Fibroblast of skin of right biceps (primary cell): ENCODE data around the gene RAB30.

Source experiments
- DNase-seq: peaks from one replicate; pipeline ENCODE4 v3.0.0-alpha.2; 2013

The RAB30 gene

DNA sequence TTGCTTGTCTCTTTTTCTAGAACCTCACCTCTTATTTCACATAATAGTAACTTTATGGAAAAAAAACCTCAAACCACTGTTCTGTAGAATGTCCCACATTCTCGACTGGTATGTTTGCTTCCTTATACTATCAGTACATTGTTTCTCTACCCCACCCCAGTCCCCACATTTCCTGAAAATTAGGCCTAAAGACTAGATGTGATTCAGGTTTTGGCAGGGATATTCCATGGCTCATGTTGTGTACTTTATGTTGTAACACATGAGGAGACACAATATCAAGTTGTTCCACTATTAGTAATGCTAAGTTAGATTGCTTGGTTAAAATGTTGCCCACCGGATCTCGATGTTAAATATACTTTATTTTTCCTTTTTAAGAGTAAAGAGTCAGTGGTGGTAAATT, 135.4 kb downstream of the RAB30 start:
- DNase-seq = peak; percentile 30

DNA sequence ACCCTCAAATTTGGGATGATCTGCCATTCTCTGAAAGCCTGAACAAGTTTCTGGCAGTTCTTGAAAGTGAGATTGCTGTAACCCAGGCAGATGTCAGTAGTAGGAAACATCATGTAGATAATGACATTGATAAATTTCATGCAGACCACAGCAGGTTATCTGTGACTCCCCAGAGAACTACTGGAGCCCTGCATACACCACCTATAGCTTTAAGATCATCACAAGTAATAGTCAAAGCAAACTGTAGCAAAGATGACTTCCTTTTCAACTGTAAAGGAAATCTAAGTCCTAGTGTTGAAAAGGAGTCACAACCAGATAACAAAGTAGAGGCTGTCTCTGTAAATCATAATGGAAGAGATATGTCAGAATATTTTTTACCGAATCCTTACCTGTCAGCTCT, 139.1 kb downstream of the RAB30 start:
- no peak for DNase-seq

- DNase-seq = no peak
Observed at GRCh38 chr11:82930734-82931133, 141.0 kb downstream of the RAB30 start.

GRCh38 chr11:82930229-82930628, 141.5 kb downstream of the RAB30 start:
- no peak for DNase-seq

GRCh38 chr11:82929121-82929520, 142.6 kb downstream of the RAB30 start:
- DNase-seq = no peak

DNA sequence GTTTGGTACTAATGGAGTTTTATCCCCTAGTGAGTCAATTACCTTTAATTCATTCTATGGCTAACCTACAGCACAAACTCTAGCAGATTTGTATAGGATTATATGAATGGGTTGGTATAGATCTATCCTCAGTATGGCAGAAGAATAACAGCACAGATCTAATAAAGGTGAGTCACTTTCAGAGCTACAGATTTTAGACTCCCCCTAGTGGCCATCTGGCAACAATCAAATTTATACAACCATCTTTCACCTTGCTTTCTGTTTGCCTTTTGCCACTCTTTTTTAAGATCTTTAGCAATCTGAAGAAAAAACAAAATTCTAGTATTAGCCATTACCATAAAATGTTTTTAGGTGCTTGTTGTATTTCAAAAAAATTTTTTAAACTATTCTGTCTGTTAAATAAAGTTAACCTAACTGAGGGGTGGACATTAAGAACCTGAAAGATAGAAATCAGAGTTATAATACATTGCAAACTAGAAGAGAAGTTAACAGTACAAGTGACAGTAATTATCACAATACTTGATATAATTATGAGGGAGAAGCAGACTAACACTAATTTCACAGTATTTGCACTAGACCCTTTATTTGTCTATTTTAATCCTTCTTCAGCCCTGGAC, 144.3 kb downstream of the RAB30 start:
- peak; percentile 57 for DNase-seq

- DNase-seq = no peak
Observed at GRCh38 chr11:82924522-82925224, 147.0 kb downstream of the RAB30 start.
